Measurements from ENCODE around the gene ABCA4. TPM values are rescaled to one million over a fixed set of nuclear protein-coding genes. Genes with fewer than 3 reads are reported as not detected.
"Not testable (repeated sequence)": the region's sequence is repeated elsewhere in the genome, so short reads cannot be mapped to it uniquely, and the experiment has no call there.

ABCA4 gene
- total RNA-seq, 1 donor from 2014 or later, result 3.2 TPM

GRCh38 chr1:93960641-93961147 is 160.3 kb downstream of the ABCA4 start:
- H3K4me1 Mint-ChIP-seq (ENCODE audit: unreplicated experiment), result peaks cover 4% of the 10 kb centered on the region
- peak overlapping the region; percentile 88 for H3K27ac Mint-ChIP-seq
- H3K27me3 Mint-ChIP-seq, result no peaks in the 10 kb centered on the region
- TF ChIP-seq CTCF (conservative IDR thresholded peaks at IDR 0.05), result no peak
- H3K36me3 Mint-ChIP-seq, result no peaks in the 10 kb centered on the region
- DNase-seq (ENCODE audit: extremely low spot score, unreplicated experiment), result no peak
- H3K4me3 Mint-ChIP-seq, result peak overlapping the region; percentile 24
- H3K9me3 Mint-ChIP-seq, result peaks cover 13% of the 10 kb centered on the region

- peaks cover 13% of the 10 kb centered on the region for H3K9me3 Mint-ChIP-seq
- H3K27ac Mint-ChIP-seq, result no peak overlapping the region
- DNase-seq (ENCODE audit: extremely low spot score, unreplicated experiment), result no peak
- H3K27me3 Mint-ChIP-seq, result no peaks in the 10 kb centered on the region
- H3K4me1 Mint-ChIP-seq (ENCODE audit: unreplicated experiment), result peaks cover 4% of the 10 kb centered on the region
- H3K4me3 Mint-ChIP-seq, result peak overlapping the region; percentile 13
- no peaks in the 10 kb centered on the region for H3K36me3 Mint-ChIP-seq
- no peak for TF ChIP-seq CTCF (conservative IDR thresholded peaks at IDR 0.05)
These were observed 161.5 kb downstream of the ABCA4 start for GRCh38 chr1:93959413-93959812.

- H3K9me3 Mint-ChIP-seq, result peaks cover 13% of the 10 kb centered on the region
- peaks cover 4% of the 10 kb centered on the region for H3K4me1 Mint-ChIP-seq (ENCODE audit: unreplicated experiment)
- H3K36me3 Mint-ChIP-seq, result no peaks in the 10 kb centered on the region
These were observed 162.2 kb downstream of the ABCA4 start for GRCh38 chr1:93958726-93959100.

GRCh38 chr1:93958032-93958725 is 162.8 kb downstream of the ABCA4 start:
- Mint-ChIP-seq H3K36me3 (no peaks in the 10 kb centered on the region), H3K4me3 (no peak overlapping the region), H3K27me3 (no peaks in the 10 kb centered on the region), H3K27ac (no peak overlapping the region), H3K4me1 (ENCODE audit: unreplicated experiment) (peaks cover 4% of the 10 kb centered on the region), H3K9me3 (peaks cover 13% of the 10 kb centered on the region)
- DNase-seq (ENCODE audit: extremely low spot score, unreplicated experiment), result no peak
- TF ChIP-seq CTCF (conservative IDR thresholded peaks at IDR 0.05), result no peak

More at GRCh38 chr1:93958726-93959100, 162.2 kb downstream of the ABCA4 start:
- no peak for DNase-seq (ENCODE audit: extremely low spot score, unreplicated experiment)
- no peak overlapping the region for H3K4me3 Mint-ChIP-seq
- H3K27ac Mint-ChIP-seq, result no peak overlapping the region
- H3K27me3 Mint-ChIP-seq, result no peaks in the 10 kb centered on the region
- no peak for TF ChIP-seq CTCF (conservative IDR thresholded peaks at IDR 0.05)

GRCh38 chr1:93955765-93956164 is 165.2 kb downstream of the ABCA4 start:
- Mint-ChIP-seq H3K4me3 (no peak overlapping the region), H3K27ac (no peak overlapping the region), H3K9me3 (peaks cover 23% of the 10 kb centered on the region), H3K27me3 (no peaks in the 10 kb centered on the region), H3K36me3 (no peaks in the 10 kb centered on the region), H3K4me1 (ENCODE audit: unreplicated experiment) (peaks cover 2% of the 10 kb centered on the region)
- no peak for TF ChIP-seq CTCF (conservative IDR thresholded peaks at IDR 0.05)
- no peak for DNase-seq (ENCODE audit: extremely low spot score, unreplicated experiment)

- H3K36me3 Mint-ChIP-seq; H3K4me1 Mint-ChIP-seq (ENCODE audit: unreplicated experiment); H3K27me3 Mint-ChIP-seq; H3K4me3 Mint-ChIP-seq; DNase-seq (ENCODE audit: extremely low spot score, unreplicated experiment); H3K27ac Mint-ChIP-seq: not testable (repeated sequence)
- peaks cover 20% of the 10 kb centered on the region for H3K9me3 Mint-ChIP-seq
These were observed 173.8 kb downstream of the ABCA4 start for GRCh38 chr1:93947002-93947686.
